ENCODE results near the gene FAM200B. TPM values are rescaled to one million over a fixed set of nuclear protein-coding genes. Genes with fewer than 3 reads are reported as not detected.

The FAM200B gene
- 23.8 and 37.4 TPM in 2 replicates for total RNA-seq

GRCh38 chr4:15681372-15682241 lies at the start of gene FAM200B:
Gene FAM200B (plus strand): TSS chr4:15681827. CDS start chr4:15686978, 5,151 bp downstream.

GRCh38 chr4:15655223-15656037 lies 26.2 kb upstream of the FAM200B start, which contains the start of gene FBXL5:
Gene FBXL5 (minus strand): TSS chr4:15655357. CDS start chr4:15655287, 70 bp downstream.

GRCh38 chr4:15702941-15703403 lies 21.3 kb downstream of the FAM200B start, which contains the start of gene BST1:
Gene BST1 (plus strand): TSS chr4:15703065. CDS start chr4:15703145, 80 bp downstream.

Other genes starting within 250 kb of the FAM200B start
- gene CC2D2A, start 211.9 kb upstream of the FAM200B start, total RNA-seq: 16.3 and 24.7 TPM in 2 replicates
- 63.4 and 75.6 TPM in 2 replicates for gene FBXL5, start 26.5 kb upstream of the FAM200B start, total RNA-seq
- gene BST1, start 21.2 kb downstream of the FAM200B start, total RNA-seq: 22.0 and 49.3 TPM in 2 replicates
- gene CD38, start 96.5 kb downstream of the FAM200B start, total RNA-seq: 0.48 and 0.98 TPM in 2 replicates